GM12873 (cell line): Measurements from ENCODE around the gene FAM120B.
A peak's percentile ranks its signal among the peaks of the same experiment; 100 is the strongest.

Source experiments
- TF ChIP-seq, protein P1 (sequence below): IDR thresholded peaks from 2 replicates; pipeline ENCODE4 v1.5.1; 2012; ENCODE audit warnings: low read depth, mild to moderate bottlenecking, moderate library complexity, low read length, control low read depth; ENCODE audit not compliant: insufficient read depth; ENCODE audit errors: missing control alignments

Gene FAM120B

DNA sequence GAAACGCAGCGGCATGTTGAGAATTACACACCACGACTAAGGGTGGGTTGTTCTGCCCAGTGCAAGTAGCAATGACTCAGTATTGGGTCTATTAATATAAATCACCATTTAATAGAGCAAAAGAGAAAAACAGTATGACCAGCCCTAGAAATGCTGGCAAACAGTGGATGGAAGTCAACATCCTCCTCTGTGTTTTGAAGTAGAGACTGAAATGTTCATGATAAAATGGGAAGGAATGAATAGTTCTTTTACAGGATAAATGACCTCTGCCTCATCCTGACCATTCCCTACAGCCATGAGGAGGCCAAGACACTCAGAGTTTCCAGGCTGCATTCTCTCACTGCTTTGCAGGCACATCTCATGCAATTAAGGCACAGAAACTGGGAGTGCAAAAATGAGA lies 134.8 kb downstream of the FAM120B start:
- TF ChIP-seq, protein P1, sequence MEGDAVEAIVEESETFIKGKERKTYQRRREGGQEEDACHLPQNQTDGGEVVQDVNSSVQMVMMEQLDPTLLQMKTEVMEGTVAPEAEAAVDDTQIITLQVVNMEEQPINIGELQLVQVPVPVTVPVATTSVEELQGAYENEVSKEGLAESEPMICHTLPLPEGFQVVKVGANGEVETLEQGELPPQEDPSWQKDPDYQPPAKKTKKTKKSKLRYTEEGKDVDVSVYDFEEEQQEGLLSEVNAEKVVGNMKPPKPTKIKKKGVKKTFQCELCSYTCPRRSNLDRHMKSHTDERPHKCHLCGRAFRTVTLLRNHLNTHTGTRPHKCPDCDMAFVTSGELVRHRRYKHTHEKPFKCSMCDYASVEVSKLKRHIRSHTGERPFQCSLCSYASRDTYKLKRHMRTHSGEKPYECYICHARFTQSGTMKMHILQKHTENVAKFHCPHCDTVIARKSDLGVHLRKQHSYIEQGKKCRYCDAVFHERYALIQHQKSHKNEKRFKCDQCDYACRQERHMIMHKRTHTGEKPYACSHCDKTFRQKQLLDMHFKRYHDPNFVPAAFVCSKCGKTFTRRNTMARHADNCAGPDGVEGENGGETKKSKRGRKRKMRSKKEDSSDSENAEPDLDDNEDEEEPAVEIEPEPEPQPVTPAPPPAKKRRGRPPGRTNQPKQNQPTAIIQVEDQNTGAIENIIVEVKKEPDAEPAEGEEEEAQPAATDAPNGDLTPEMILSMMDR = no peak

DNA sequence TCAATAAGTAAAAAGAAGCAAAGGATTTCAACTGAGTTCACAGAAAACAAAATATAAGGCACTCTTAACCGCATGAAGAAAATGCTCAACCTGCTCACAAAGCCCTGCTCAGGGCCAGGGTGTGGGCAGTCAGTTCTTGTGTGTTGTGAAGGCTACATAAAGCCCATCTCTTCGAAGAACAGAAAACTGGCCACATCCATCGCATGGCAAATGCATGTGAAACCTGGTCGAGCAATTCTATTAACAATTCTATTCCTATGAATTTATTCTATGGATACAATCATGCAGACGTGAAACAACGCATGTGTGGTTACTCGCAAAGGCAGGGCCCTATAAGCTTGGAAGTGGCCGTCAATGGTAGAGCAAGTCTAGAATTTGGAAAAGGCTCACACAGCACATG lies 136.0 kb downstream of the FAM120B start:
- TF ChIP-seq, protein P1 = no peak

DNA sequence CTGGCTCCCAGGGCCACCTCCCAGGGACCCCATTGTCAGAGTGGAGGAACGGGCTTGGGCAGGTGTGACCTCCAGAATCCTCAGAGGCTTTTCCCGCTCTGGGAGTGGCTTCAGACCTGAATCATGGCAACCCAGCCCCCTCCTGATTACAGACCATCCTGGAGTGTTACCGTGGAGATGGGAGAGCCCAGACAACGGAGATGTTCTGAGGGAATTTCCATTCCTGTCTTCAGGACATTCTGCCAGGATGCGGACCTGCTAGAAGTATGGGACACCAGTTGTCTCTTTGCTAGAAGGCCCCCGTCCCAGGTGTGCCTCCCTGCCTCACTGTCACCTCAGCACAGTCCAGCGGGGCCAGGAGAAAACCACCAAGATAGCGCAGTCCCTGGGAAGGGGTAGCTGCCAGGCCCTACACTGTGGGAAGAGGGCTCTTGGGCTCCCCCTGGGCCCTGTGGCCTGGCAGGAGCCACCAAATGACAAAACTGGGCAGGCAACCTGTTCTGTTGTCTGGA lies 136.6 kb downstream of the FAM120B start:
- TF ChIP-seq, protein P1 = peak; percentile 16

DNA sequence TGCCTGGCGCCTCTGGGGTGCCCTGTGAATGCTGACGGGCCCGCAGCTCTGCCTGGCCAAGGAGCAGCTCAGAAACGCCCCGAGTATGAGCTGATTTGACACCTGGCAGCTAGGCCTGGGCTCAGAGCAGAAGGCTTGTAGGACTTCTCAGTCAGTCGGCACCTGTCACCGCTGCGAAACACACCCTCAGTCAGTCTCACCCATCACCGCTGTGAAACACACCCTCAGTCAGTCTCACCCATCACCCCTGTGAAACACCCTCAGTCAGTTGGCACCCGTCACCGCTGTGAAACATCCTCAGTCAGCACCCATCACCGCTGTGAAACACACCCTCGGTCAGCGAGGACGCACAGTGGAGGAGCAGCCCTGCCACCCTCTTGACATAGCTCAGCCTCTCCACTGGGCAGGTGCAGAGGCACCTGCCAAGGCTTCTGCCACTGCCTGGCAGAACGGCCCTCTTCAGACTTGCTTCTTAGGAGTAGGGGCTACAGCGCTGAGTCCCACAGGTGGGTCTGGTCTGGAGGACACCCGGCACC lies 137.6 kb downstream of the FAM120B start:
- TF ChIP-seq, protein P1 = no peak

DNA sequence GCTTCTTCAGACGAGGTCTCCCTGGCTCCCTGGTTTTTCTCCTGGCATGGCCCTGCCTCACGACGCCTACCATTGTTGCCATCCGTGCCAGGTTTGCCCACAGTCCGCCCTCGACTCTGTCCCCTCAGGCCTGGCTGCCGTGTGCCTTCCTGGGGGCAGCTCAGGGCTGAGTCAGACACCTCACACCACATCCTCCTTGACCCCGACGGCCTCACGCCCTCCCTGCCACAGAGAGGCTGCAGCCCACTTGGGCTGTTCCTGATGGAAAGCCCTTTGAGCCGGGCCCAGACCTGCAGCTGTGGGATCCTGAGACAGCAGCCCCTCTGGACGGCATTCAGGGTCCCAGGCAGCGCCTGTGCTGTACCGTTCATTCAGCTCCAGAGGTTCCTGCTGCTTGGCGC lies 138.3 kb downstream of the FAM120B start:
- TF ChIP-seq, protein P1 = no peak

DNA sequence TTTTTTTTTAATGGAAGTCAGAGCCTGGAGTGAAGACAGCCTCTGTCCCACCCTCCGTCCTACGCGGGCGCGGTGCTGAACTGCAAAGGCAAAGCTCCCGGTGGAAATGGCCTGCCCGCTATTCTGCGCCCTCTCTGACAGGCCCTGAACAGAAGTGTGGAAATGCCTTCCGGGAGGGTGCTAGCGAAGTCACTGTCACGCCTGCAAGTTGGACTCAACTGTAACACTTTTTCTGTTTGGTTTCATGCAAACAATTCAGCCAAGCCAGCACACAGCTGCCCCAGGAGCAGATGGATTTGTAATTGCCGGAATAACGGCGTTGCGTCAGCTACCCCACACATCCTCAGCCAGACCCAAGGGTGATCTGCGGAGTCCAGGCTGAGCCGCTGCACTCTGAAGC lies 138.9 kb downstream of the FAM120B start:
- TF ChIP-seq, protein P1 = no peak

DNA sequence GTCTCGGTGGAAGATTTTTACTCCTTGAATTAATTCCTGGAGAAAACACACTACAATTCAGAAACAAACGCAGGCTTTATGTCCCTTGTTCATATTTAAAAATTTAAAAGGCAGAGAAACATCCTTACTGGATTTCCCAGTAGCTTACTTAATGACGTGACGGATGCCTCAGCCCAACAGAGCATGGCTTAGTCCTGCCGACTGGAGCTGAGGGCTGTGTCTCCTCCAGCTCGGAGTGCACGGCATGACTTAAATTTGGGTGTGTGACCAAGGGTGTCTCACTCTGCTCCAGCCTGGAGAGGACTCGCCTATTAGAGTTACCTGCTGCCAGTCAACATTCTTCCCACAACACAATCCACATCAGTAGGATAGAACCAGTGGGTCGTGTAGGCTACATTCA lies 139.4 kb downstream of the FAM120B start:
- TF ChIP-seq, protein P1 = no peak
